Measurements from ENCODE around the gene CGB8.
"Not testable (repeated sequence)": the region's sequence is repeated elsewhere in the genome, so short reads cannot be mapped to it uniquely, and the experiment has no call there.

The CGB8 gene

DNA sequence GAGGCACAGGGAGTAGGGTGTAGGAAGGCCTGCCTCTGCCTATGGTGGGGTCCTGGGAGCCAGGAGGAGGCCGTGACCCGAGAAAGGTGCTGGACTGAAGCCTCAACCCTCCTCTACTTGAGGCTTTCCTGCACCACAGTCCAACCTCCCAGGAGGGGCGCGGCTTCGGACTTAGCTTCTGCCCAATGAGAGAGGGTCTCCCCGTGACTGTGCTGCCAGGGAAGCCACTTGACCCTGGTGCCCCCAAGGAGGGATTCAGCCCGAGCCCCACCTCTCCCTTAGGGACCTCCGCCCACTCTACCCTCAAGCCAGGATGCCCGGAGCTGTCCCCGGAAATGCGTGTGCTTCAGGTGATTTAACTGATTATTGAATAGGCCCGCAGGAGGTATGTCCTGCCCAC is at the start of gene CGB8:
Gene CGB8 (minus strand): TSS at position 101 of the 400 bp plus-strand sequence. CDS start 372 bp downstream, outside the sequence.
- not testable (repeated sequence) for DNase-seq

DNA sequence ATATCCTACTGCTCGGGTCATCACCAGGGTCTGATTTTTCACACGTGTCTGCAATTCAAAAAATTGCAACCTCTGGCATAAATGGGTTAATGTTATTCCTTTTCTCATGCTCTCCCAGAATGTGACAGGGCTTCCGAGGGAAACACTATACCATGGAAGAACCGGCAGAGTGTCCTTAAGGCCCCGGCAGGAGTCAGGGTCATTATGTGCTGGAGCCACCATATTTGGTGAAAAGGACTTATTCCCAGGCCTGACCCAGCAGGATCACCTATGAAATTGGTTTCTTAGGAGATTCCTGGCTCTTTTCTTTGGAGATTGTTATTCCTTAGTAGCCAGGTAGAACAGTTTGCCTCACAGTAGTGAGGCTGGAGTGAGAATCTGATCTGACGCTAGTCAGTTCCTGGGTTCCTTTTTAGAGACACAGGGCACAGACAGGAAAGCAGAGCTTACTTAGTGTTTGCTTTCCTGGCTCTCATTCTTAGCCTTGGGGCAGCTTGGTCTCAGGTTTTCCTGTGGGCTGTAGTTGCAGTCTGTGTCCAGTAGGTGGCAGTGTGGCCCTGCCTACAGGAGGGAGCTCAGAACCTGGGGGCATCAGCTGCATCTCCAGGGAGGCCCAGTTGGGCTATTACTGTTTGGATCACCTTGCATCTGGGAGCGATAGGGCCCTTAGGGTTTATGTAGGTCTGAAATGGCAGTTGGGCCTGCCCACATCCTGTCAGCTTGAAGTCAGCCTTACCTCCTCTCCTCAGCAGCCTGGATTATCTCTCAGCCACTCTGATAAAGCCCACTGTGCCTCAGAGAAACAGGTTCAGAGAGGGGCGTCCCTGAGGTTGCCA is 48.8 kb upstream of the CGB8 start:
- no peak for DNase-seq

DNA sequence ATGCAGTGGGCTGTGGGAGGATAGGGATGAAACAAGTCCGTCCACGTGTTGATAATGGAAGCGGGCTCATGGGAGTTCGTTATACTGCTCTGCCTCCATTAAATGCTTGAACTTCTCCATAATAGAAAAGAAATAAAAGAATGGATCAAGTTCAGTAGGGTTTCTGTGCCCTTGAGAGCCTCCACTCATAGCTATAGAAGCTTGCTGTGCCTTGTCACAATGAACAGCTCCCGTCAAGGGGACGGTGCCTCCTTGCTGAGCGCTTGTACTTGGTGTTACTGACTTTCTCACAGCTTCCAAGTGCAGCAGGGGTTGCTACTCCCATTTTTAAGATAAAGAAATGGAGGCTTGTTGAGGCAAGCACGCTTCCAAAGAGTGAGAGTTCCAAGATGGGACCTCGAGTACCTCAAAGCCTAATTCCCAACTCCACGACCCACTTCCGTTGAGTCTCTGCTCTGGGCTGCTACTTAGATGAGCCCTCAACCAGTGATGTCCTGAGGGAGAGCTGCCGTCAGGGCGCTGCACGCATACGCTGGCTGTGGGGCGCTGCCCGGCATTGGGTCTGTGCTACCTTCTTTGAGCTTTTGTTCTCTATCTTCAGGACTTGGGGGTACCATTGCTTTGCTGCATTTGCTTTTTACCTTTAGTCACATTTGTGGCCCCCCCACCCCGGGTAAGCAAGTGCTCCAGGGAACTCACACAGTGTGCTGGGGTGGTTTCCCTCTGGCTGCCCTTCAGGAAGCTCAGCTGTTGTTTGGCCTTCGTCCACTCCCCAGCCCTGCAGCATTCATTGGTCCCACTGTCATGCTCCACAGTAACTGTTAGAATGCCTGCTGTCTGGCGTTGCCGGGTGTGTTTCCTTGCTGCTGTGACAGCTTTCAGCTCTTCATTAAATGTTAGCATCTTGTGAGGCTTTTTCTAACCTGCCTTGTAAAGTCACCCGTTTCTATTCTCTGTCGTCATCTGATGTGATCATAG is 45.9 kb upstream of the CGB8 start:
- no peak for DNase-seq

DNA sequence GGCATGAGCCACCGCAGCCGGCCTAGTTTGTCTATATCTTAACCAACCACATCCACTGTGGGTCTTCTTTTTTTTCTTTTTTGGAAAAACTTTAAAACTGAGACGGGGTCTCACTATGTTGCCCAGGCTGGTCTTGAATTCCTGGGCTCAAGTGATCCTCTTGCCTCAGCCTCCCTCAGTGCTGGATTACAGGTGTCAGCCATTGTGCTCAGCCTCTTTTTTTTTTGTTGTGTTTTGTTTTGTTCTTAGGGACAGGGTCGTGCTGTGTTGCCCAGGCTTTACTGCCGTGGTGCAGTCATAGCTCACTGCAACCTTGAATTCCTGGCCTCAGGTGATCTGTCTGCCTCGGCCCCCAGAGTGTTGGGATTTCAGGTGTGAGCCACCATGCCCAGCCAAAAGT is 43.8 kb upstream of the CGB8 start:
- DNase-seq = no peak

DNA sequence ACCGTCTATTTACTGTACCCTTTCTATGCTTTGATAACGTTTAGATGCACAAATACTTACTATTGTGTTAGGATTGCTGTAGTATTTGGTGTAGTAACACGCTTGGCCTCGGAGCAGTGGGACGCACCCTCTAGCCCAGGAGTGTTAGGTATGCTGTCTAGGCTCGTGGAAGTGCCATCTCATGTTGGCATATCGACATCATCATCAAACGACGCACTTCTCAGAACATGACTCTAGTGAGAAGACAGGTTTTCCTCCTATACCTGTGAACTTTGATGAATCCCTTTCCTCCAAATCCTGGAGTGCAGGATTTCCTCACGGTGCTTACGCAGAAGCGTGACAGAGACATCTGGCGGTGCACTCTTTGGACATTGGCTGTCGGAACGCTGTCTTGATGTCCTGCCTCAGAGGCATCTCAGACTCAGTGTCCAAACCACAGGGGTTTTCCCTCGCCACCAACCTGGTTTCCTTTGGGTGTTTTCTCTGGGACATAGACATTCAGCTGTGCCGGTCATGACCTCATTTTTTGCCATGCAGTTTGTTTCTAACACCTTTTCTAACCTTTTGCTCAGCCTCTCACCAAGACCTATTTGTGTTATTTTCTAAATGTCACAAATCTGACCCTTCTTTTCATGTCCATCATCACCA is 42.6 kb upstream of the CGB8 start:
- no peak for DNase-seq

DNA sequence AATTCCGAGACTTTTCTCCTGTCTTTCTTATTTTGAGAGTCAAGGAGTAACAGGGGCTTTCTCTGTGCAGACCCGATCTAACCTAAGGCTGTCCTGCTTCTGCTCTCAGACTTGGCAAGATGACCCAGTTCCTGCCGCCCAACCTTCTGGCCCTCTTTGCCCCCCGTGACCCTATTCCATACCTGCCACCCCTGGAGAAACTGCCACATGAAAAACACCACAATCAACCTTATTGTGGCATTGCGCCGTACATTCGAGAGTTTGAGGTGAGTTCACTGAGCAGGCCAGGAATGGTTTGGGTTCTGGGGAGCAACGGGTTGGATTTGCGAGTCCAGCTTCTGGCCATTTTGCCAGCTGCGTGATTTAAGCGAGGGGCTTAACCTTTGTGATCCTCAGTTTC is 37.4 kb upstream of the CGB8 start:
- no peak for DNase-seq

DNA sequence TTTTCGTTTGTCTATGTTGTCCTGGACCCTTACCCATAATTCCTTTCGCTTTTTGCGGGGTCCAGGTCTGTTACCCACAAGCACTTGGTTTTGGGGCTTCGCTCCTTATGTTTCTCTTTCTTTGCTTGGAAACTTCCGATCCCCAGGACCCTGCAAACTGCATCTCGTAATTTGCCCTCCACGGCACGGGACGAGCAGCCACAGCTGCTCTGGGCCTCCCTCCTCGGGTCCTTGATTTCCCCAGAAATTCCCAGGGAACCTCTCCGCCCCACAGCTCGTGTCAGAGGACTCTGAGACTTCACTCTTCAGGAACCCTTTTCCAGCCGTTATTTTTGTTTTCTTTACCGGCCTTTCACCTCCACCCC is 36.9 kb upstream of the CGB8 start:
- DNase-seq = no peak

DNA sequence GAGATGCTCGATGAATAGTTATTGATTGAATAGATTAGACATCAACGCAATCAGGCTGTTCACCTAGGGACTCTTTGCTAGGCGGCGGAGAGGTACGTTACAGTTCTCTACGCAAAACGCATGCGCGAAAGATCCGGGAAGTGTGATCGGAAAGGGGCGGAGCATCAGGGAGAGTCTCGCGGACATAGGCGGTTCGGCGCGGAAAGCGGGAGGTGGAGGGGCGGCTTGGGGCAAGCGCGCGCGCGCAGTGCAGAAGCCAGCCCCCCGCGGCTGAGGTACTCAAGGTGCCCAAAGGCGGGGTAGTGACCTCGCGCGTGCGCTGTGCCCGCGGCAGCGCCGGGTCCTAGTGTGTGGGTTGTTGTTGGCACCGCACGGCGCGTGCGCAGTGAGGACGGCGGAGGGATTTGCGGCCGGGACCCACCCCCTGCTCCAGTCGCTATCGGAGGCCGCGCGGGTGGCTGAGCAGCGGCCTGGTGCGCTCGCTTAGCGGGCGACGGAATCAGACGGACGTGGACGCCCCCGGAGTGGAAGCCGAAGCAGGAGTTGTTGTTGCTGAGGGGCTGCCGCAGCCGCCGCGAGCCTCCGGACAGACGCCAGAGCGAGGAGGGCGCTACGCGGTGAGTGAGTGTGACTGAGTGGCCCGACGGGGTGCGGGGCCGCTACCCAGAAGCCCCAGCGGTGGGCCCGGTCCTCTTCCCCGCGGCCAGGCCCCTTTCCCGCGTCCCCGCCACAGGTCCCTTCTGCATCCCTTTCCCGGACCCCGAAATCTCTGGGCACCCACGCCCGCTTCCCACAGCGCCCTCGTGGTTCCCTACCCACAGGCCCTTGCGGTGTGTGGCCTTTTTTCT is 36.3 kb upstream of the CGB8 start, which contains the start of gene SNRNP70:
Gene SNRNP70 (plus strand): TSS at position 432 of the 848 bp plus-strand sequence. CDS start 964 bp downstream, outside the sequence.
- peak; percentile 99 for DNase-seq

DNA sequence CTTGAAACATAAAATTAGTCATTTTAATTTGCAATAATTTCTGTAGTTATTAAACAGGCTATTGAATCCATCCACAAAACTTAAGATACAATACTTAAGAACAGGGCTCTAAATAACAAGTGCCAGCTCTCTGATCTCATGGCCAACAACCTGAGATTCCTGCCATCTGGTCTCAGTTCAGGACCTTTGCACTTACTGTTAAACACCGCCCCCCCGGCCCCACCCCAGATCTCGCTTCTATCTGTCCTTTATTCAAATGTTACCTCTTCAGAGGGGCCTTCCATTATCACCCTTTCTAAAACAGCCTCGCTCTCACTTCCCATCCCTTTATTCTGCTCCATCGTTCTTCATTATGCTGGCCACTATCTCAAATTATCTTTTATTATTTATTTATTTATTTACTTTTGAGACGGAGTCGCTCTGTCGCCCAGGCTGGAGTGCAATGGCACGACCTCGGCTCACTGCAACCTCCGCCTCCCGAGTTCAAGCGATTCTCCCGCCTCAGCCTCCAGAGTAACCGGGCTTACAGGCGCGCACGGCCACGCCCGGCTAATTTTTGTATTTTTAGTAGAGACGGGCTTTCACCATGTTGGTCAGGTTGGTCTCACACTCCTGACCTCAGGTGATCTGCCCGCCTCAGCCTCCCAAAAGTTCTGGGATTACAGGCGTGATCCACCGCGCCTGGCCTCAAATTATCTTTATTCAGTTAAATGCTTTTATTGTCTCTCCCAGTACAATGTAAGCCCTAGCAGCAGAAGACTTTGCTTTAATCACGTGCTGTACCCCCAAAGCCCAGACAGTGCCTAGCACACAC is 35.5 kb upstream of the CGB8 start:
- no peak for DNase-seq

DNA sequence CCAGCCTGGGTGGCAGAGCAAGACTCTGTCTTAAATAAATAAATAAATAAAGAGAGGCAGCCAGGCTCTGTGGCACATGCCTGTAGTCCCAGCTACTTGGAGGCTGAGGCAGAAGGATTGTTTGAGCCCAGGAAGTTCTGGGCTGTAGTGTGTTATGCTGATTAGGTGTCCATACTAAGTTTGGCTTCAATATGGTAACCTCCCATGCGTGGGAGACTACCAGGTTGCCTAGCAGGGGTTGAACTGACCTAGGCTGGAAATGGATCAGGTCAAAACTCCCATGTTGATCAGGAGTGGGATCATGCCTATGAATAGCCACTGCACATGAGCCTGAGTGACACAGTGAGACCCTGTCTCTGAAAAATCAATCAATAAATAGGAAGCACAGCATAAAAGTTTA is 32.4 kb upstream of the CGB8 start:
- no peak for DNase-seq

DNA sequence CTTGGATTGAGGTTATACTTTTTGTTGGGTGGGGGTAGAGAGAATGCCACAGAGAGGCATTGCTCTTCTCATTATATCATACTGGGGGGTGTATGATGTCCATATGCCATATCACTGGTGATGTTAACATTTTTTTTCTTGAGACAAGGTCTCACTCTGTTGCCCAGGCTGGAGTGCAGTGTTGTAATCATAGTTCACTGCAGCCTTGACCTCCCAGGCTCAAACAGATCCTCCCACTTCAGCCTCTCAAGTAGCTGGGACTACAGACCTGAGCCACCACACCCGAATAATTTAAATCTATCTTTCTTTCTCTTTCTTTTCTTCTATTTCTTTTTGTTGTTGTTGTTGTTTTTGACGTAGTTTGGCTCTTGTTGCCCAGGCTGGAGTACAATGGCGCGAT is 31.5 kb upstream of the CGB8 start:
- no peak for DNase-seq

DNA sequence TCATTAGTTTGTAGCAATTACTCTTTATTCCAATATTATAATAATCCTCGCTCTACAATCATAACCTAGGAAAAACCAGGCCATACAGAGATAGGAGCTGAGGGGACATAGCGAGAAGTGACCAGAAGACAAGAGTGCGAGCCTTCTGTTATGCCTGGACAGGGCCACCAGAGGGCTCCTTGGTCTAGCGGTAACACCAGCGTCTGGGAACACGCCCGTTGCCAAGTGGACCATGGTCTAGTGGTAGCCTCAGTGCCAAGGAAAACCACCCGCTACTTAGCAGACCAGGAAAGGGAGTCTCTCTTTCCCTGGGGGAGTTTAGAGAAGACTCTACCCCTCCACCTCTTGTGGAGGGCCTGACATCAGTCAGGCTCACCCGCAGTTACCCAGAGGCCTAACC is 26.0 kb upstream of the CGB8 start:
- DNase-seq = not testable (repeated sequence)

DNA sequence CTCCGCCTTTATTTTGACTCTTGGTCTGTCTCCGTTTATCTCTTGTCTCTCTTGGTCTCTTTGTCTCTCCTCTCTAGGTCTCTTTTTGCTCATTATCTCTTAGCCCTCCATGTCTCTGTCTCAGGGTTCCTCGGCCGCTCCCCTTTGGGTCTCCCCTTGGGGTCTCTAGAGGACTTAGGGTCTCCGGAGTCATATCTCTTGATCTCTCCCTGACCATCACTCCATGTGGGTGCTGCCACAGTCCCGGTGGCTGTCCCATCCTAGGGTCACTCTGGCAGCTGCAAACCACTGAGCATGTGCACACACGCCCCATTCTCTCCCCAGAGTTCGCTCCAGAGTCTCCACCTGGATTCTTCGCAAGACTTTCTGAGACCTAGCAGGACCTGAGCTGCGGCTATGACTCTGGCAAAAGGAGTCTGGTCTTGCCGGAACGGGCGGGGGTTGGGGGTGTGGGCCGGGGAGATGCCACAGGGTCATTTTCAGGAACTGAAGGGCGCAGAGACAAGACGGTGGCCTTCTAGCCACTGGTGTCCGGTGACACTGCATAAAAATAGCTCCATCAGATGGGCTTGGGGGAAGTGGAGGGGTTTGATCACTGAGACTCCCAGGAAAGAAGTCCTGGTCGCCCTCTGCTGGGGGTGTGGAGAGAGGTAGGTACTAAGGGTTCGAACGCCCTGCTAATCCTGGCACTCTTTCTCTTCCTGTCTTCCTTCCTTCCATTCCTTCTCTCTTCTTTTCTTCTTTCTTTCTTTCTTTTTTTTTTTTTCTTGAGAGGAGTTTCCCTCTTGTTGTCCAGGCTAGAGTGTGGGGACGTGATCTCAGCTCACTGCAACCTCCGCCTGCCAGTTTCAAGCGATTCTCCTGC is 24.8 kb upstream of the CGB8 start:
- no peak for DNase-seq

DNA sequence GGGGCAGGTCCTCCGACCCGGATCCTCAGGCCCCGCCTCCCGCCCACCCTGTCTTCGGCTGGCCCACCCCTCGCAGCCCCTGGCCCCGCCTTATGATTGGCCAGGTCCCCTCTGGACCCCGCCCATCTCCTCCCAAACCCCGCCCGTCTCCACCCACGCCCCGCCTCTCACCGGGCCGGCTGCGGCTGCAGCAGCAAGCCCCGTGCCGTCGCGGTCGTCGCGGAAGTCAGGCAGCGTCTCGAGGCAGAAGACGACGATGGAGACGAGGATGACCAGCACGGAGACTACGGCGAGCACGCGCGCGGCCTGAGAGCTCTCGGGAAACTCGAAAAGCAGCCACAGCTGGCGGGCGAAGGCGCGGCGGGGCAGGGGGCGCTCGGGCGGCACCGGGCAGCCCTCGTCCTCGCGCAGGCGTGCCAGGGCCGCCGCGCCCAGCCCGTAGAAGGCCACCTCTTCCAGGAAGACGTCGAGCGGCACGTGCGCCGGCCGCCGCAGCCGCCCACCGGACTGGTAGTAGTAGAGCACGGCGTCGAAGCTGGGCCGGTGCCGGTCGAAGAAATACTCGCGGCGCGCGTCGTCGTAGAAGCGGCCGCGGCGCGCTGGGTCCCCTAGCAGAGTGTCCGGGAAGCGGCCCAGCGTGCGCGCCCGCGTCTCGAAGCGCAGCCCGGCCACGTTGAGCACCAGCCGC is 23.1 kb upstream of the CGB8 start:
- no peak for DNase-seq

DNA sequence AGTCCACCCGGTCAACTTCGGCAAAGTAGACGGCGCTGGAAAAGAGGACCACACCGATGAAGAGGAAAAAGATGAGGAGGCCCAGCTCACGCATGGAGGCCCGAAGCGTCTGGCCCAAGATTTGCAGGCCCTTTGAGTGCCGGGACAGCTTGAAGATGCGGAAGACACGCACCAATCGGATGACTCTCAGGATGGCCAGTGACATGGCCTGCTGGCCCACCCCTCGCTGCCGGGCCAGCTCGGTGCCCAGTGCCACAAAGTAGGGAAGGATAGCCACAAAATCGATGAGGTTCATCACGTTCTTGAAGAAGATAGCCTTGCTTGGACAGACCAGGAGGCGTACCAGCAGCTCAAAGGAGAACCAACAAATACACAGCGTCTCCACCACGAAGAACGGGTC is 21.5 kb upstream of the CGB8 start:
- DNase-seq = no peak

DNA sequence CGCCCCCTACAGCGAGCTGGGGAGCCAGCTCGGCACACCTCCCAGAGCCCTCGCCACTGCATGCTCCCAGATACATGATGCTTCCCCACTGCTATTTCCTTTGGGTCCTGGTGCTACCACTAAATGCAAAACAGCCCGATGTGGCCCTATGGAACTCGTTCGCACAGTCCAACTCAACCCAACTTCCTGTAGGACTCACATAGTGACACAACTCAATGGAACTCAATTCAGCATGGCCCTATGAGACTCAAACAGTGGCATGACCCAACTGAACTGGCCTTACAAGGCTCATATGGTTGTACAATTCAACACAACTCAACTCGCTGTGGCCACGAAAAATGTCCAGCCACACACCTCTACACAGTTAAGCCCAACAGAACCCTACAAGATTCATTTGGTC is 20.1 kb upstream of the CGB8 start:
- DNase-seq = no peak

DNA sequence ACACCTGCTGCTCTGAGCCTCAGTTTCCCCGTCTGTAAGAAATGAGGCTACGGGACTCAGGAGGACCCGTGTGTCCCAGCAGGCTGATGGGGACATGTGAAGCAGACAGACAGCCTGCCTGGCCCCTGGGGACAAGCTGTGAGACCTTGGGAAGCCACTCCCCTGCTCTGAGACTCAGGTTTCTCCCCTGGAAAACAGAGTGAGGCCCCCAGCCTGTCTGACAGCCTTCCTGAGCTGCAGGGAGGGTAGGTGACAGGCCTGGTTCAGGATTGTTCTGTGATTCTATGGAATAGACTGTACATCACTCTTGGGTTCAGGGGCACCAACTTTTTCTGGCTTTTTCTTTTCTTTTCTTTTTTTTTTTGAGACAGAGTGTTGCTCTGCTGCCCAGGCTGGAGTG is 18.6 kb upstream of the CGB8 start:
- DNase-seq = peak; percentile 62

DNA sequence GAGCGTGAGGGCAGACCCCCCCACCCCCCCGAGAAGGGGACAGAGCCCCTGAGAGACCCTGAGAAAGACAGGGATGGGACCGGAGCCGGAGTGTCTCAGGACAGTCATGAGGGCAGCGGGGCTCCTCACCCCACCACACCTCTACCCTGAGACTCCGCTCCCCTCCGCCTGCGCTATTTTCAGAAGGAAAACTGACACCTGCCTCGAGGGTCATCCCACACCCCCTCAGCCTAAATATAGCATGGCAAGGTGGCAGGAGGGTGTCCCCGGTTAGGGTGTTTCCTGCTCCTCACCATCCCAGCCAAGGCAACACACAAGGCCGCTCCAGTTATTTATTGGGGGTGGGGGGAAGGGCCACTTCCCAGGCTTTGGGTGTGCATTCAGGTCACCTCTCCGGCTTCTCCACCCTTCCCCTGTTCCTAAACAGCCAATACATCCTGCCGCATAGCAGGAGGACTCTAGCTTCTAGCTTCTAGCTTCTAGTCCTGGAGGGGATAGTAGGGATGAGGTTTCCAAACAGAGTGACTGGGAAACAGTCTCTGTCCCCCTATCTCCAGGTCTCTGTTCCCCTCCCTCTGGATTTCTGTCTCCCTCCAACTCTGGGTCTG is 17.1 kb upstream of the CGB8 start:
- DNase-seq = no peak

All from NCI-H2171 (cell line).